G401 (cell line): ENCODE data around the gene AQP12A. TPM values are rescaled to one million over a fixed set of nuclear protein-coding genes. Genes with fewer than 3 reads are reported as not detected.

ENCODE experiments used
- DNase-seq: peaks from one replicate; pipeline ENCODE4 v3.0.0-alpha.2; 2015; ENCODE audit warnings: low spot score
- in situ Hi-C: cut with HindIII; loops from 2 replicates; pipeline ENCODE4 v1.10.0; 2016; ENCODE audit warnings: low sequenced_read_pairs, mixed read lengths
- total RNA-seq: library from RNA; depleted of rRNA; stranded (reverse); fragments of >200 nt; shearing (Covaris generic); gene quantifications from 2 replicates; pipeline ENCODE4 v1.2.3, GENCODE V29; 2014; rRNA removed

AQP12A gene
- total RNA-seq, 1 experiment from 2014 or later = not detected

DNA sequence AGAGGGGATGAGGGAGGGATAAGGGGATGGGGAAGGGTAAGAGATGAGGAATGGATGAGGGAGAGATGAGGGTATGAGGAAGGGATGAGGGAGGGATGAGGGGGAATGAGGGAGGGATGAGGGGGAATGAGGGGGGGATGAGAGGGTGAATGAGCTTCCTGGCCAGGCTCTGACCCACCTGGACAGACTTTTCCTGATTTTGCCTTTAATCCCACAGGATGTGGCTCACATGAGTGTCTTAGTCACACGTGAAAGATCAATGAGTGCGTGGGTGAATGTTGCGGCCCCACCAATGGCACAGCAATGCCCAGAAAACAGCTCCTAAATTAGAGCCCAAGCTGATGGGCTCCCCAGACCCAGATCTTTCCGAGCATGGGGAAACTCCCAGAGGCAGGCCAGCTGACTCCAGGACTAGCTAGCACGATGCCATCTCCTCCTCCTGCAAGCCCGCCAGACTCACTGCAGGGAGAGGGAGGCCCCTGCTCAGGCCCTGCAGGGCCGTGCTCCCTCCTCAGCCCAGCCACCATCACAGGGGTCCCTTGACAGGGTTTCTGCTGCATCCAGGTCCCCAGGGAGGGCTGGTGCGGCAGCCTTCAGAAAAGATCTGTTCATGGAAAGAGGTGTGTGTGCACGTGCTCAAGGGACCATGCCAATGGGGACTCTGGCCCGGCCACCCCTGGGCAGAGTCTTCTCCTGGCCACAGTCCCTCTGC is 41.4 kb downstream of the AQP12A start:
- in situ Hi-C loops = no loop called here
- DNase-seq = no peak

DNA sequence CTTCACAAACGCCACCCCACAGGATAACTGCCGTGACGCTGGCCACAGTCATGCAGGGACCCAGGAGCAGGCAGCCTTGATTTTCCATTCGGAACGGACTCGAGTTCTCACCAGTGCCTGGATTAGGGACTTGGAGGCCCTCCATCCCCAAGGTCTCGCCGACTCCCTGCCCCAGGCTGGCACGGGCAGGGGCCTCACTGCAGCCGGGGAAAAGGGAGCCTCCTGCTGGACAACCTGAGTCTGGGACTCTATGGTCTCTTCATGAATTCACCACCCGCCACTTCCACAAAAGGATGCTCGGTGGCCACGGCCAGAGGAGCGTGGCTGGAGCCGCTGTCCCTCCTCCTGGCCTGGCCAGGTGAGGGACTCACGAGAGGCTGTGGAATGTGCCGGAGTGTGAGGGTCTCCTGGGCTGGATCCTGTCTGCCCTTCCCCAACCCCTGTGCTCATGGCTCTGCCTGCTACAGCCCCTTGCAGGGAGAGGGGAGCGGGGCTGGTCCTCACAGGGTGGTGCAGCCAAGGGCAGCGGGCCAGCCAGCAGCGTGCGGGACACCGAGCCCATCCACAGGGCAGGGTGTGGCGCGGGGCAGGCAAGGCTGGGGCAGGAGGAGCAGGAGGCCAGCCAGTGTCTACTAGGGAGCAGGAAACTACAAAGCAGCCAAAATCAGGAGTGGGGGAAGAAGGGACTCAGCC is 42.3 kb downstream of the AQP12A start:
- no peak for DNase-seq
- in situ Hi-C loops = no loop called here

DNA sequence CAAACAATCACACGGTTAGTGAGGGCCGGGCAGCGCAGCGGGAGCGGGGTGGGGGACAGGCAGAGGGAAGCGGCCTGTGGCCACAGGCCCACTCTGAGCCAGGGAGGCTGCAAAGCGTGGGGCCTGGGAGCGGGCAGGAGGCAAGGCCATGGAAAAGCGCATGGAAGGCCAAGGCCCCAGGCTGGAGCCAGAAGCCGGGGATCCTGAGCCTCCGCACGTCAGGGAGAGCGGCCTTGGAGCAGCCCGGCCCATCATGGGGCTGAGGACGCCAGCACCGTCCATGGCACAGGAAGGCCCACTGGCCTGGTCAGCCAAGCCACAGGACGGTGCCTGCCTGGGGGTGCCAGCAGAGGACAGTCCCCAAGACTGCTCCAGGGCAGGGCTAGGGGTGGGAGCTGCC is 43.1 kb downstream of the AQP12A start:
- in situ Hi-C loops = no loop called here
- DNase-seq = no peak

DNA sequence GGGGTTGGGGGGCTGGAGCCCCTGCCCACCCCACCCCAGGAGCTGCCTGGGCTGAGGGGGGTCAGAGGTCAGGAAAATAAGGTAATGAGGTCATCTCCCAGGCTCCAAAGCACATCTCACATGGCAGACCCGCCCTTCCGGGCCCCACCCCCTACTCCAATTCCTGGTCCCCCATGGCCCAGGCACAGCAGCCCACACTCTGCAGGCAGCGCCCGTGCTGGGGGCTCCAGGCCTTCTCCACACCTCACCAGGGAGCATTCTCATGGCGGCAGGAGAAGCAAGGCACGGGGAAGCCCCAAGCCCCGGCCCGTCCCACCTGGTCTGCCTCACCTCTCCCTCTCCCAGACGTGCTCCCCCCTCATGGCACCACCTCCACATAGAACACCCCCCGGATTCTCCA is 43.8 kb downstream of the AQP12A start:
- DNase-seq = no peak
- in situ Hi-C loops = no loop called here

DNA sequence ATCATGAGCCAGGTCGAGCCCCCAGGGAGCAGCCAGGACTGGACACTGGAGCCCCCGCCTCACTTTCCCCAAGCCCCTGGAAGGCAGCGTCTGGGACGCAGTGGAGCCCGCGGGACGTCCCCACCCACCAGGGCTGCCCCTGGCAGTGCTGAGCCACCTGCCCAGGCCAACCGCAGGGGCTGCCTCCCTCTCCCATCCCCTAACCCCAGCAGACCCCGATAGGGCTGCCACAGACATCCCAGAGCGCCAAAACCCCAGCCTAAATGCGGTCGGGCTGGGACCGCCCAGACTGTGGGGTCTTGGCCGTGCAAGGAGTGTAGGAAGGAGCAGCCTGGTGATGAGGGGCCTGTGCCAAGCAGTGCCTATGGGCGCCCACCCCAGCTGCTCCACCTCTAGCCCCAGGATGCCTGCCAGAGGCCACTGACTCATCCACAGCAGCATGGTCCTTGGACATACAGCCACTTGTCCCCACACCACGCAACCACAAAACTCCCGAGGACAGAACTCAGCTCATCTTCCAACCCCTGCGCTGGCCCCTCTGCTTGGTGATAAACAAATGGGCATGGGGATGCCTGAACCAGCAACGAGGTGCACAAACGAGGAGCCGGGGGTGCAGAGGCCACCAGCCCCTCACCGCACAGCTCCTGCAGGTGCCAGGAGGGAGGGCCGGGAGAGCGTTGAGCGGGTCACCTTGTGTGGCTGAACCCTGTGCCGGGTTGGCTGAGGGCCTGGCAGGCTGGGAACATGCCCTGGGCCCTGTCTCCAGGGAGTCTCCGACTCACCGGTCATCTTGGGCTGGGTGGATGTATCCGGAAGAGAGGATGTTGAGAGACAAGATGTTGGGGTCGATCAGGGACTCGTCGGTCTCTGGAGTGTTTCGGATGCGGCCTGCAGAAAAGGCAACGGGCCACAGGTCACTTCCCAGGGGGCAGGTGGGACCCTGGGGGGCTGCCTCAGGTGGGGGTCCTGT is 44.9 kb downstream of the AQP12A start:
- in situ Hi-C loops = no loop called here
- no peak for DNase-seq

DNA sequence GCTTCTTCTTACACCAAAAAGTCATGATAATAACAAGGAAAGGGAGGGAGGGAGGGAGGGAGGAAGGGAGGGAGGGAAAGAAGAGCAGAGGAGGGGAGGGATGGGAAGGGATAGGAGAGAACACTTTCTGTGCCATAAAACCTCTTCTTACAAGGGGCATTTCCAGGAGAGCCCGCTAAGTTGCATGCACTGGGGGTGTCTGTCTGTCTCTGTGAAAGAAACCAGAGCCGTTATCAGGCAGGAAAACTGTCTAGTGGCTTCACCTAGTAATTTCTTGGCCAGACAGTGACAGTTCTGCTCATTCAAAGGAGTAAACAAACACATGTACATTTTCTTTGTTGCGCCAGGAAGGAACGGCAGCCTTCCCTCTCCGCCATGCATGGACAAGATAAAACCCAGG is 45.8 kb downstream of the AQP12A start:
- in situ Hi-C loops = no loop called here
- DNase-seq = no peak

DNA sequence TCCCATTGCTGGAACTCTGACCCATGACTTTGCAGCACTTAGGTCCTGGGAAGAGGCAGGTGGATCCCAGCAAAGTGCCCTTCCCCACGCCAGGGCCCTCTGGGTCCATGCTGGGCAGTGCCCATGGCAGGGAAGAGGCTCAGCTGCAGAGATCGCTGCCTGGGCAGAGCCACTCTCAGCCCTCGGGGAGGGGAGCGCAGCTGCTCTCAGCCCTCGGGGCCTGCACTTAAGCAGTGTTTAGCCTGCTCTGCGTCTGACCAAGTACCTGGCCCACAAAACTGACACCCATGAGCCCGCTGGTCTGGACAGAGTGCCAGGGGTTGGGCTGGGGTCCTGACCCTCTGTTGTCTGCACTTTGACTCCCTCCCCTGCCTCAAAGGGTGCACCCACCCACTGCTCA is 46.3 kb downstream of the AQP12A start:
- in situ Hi-C loops = no loop called here

DNA sequence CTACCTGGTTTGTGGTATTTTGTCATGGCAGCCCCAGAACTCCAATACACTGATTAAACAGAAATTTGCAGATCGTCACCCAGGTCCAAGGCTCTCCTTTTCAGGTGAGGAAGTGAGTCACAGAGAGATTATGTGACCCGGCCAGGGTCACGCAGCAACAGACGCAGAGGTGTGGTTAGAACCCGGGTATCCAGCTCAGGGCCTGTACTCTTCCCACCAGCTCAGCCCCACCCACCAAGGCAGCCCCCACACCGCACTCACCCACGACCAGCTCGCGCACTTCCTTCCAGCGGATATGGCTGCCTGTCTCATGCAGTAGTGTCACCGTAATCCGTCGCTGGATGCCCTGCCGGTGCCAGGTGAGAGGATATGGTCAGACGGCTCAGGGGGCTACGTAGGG is 48.1 kb downstream of the AQP12A start:
- in situ Hi-C loops = no loop called here
- no peak for DNase-seq

More for the DNA sequence above, 46.3 kb downstream of the AQP12A start:
- DNase-seq = no peak

DNA sequence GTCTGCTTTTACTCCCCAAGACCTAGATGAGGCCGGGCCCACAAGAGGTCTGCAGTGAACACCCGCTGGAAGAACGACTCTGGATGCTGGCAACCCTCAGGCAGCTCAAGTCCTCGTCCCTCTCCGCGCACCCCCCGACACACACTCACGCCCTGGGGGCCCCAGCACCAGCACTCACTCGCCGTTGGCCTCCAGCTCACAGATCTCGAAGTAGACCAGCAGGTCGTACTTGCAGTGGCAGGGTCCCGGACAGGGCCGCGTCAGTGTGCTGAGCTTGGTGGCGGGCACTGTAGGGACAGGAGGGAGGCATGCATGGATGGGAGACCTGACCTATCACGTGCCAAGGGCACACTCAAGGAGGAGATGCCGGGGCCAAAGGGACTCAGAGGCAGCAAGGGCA is 49.4 kb downstream of the AQP12A start:
- in situ Hi-C loops = no loop called here
- no peak for DNase-seq

DNA sequence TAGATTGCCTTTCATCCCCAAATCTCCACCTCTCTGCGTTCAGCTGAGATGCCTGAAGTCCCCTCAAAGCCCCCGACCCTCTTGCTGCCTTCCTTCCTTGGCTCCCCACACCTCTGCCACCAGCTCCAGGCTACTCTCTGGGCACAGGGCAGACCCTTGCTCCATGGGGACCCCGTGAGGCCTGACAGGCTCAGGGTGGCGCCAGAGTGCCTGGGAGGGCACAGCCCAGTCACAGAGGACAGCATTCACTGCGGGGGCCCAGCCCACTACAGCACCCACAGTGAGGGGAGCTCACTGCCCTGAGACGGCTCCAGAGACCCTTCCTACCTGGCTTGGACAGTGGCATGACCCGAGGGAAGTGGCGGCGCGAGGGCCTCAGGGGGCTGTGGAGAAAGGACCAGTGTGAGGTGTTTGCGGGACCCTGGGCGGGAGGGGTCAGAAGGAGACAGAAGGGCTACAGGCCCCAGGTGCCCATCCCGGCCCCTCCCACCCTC is 51.0 kb downstream of the AQP12A start:
- no peak for DNase-seq
- in situ Hi-C loops = no loop called here

DNA sequence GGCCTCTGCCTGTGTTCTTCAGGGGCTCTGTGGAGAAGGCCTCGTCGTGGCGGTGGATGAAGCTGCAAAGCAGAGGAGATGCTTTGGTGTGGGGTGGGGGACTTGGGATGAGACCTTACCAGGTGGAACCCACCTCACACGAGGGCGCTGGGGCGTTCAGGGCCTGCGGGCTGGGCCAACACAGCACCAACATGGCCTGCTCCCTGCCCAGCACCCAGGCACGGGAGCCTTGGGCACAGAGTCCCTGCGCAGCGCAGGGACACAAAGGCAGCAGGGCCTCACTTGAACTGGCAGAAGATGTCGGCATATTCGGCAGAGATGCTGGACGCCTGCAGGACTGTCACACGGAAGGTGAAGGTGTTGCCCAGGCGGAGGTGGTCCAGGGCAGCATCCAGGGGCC is 53.8 kb downstream of the AQP12A start:
- in situ Hi-C loops = no loop called here
- no peak for DNase-seq

DNA sequence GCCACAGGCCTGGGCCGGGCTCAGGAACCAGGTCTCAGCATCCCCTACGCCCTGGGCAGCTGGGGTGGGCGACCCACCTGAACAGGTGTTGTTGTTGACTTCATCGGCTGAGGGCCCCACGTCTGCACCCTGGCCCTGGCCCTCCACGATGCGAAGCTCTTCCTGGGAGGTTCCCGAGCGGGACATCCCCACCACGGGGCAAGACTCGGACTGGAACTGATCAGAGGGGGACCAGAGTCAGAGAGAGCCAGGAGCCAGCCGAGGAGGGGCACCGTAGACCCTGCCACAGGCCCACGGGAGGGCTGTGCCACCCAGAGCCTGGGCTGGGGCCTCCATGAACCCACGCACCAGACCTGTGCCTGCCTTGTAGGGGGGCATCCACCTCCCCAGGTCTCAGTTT is 54.3 kb downstream of the AQP12A start:
- DNase-seq = no peak
- in situ Hi-C loops = no loop called here

DNA sequence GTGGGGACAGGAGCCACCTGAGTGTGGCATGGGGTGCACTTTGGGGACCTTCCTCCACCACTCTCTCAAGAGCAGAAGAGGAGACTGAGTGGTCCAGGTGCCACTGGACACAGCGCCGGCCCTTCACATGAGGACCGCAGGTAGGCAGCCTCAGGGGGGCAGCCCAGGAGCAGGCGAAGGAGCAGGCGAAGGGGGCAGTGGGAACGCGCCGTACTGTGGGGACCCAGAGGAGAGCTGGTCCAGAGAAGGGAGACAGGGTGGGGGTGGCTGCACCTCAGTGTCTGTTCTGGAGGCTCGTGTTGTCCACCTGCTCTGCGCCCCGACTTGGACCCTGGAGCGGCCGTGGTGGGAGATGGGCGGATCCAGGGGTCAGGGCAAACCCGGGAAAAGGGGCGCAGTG is 55.0 kb downstream of the AQP12A start:
- in situ Hi-C loops = no loop called here
- no peak for DNase-seq

DNA sequence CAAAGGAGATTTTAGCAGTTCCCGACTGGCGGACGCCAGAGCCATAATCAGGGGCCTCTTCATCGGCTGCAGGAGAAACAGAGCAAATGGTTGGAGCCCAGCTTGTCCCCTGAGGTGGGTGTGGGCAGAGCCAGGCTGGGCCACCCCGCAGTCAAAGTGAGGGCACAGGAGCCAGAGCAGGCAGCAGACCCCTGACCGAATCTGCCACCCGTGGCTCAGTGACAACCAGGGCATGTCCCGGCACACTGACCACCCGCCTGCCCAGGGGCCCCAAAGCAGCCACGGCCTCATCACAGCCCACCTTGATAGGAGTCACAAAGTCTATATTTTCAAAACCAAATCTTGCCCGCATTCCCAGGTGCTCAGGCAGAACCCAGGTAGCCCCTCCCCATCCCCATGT is 55.6 kb downstream of the AQP12A start:
- in situ Hi-C loops = no loop called here
- DNase-seq = no peak

Other genes with a start within 250 kb of the AQP12A start
- 8.6 and 14.7 TPM in 2 replicates for gene ANKMY1, start 133.9 kb upstream of the AQP12A start, total RNA-seq
- gene DUSP28, start 131.5 kb upstream of the AQP12A start, total RNA-seq = 4.9 and 5.3 TPM in 2 replicates
- gene RNPEPL1, start 123.4 kb upstream of the AQP12A start, total RNA-seq = 3.3 and 5.6 TPM in 2 replicates
- 37.6 and 43.0 TPM in 2 replicates for gene CAPN10, start 105.1 kb upstream of the AQP12A start, total RNA-seq
- 0.86 TPM in 1 of 2 replicates, not detected in the other for gene GPR35, start 66.4 kb upstream of the AQP12A start, total RNA-seq
- gene AQP12B, start 9.0 kb upstream of the AQP12A start, total RNA-seq = not detected in 2 replicates
- gene KIF1A, start 128.4 kb downstream of the AQP12A start, total RNA-seq = 15.3 and 24.9 TPM in 2 replicates
- not detected in 2 replicates for gene AGXT, start 177.0 kb downstream of the AQP12A start, total RNA-seq
- gene MAB21L4, start 204.3 kb downstream of the AQP12A start, total RNA-seq = not detected in 2 replicates
- gene CROCC2, start 214.5 kb downstream of the AQP12A start, total RNA-seq = not detected in 2 replicates